Fibroblast of lung (primary cell): ENCODE data around the gene HOXD11.

Experiments used
- EZH2 ChIP-seq: IDR thresholded peaks from 2 replicates; pipeline ENCODE4 v1.5.1; 2012; ENCODE audit warnings: low read length, control low read depth, mild to moderate bottlenecking; ENCODE audit errors: missing control alignments
- TF ChIP-seq, protein P1 (sequence below), 2 donors: IDR thresholded peaks in 1 of 2; conservative IDR thresholded peaks in 1 of 2; 1 replicate in 1 of 2; 2 replicates in 1 of 2; pipeline ENCODE4 v1.5.1; 2011 to 2012; ENCODE audit warnings: low read length in 2 of 2, control low read depth in 1 of 2, inconsistent platforms in 1 of 2, low read depth in 1 of 2, mild to moderate bottlenecking in 1 of 2

DNA sequence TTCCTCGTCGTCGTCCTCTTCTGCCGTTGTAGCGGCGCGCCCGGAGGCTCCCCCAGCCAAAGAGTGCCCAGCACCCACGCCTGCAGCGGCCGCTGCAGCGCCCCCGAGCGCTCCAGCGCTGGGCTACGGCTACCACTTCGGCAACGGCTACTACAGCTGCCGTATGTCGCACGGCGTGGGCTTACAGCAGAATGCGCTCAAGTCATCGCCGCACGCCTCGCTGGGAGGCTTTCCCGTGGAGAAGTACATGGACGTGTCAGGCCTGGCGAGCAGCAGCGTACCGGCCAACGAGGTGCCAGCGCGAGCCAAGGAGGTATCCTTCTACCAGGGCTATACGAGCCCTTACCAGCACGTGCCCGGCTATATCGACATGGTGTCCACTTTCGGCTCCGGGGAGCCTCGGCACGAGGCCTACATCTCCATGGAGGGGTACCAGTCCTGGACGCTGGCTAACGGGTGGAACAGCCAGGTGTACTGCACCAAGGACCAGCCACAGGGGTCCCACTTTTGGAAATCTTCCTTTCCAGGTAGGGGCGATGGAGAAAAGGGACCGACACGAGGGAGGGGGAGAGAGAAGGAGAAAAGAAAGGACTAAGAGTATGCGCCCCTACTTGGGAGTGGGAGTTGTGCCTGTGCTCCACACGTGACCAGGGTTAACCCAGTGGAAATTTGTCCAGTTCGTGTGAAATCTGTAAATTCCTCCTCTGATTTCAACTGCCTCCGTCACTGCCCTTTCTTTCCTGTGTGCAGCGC is 13.8 kb upstream of the HOXD11 start:
- TF ChIP-seq EZH2: peak; percentile 91
- TF ChIP-seq, protein P1, sequence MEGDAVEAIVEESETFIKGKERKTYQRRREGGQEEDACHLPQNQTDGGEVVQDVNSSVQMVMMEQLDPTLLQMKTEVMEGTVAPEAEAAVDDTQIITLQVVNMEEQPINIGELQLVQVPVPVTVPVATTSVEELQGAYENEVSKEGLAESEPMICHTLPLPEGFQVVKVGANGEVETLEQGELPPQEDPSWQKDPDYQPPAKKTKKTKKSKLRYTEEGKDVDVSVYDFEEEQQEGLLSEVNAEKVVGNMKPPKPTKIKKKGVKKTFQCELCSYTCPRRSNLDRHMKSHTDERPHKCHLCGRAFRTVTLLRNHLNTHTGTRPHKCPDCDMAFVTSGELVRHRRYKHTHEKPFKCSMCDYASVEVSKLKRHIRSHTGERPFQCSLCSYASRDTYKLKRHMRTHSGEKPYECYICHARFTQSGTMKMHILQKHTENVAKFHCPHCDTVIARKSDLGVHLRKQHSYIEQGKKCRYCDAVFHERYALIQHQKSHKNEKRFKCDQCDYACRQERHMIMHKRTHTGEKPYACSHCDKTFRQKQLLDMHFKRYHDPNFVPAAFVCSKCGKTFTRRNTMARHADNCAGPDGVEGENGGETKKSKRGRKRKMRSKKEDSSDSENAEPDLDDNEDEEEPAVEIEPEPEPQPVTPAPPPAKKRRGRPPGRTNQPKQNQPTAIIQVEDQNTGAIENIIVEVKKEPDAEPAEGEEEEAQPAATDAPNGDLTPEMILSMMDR (conservative IDR thresholded peaks at IDR 0.05 in 1 of 2, IDR thresholded peaks at IDR 0.05 in 1 of 2; ENCODE audit: low read depth in 1 of 2, low read length in 2 of 2): no peak
